Gastrocnemius medialis (tissue), 4 donors: ENCODE measurements around the gene TLDC2. TPM values are rescaled to one million over a fixed set of nuclear protein-coding genes. Genes with fewer than 3 reads are reported as not detected.
"Not testable (repeated sequence)": the region's sequence is repeated elsewhere in the genome, so short reads cannot be mapped to it uniquely, and the experiment has no call there.

Experiments used
- ATAC-seq, 2 donors: fragments of 150-250 bp; one replicate each; pipeline ENCODE4 v1.9.1; 2016
- DNase-seq, 2 donors: peaks; one replicate each; pipeline ENCODE4 v3.0.0-alpha.2; 2019
- H3K27ac ChIP-seq, 4 donors: fragments of 200-600 bp; sonication (generic); 1 replicate in 1 of 4; 2 replicates in 3 of 4; pipeline ENCODE4 v1.5.1; 2016 to 2018; ENCODE audit warnings: mild to moderate bottlenecking in 2 of 4, moderate library complexity in 1 of 4
- H3K27me3 ChIP-seq, 3 donors: fragments of 200-600 bp; sonication (generic) in 2 of 3; 1 replicate in 1 of 3; 2 replicates in 2 of 3; pipeline versions ENCODE4 v1.5.1 to v1.6.0; 2016 to 2019; ENCODE audit warnings: mild to moderate bottlenecking in 1 of 3, moderate library complexity in 1 of 3
- H3K36me3 ChIP-seq, 2 donors: fragments of 200-600 bp; sonication (generic) in 1 of 2; one replicate each; pipeline ENCODE4 v1.5.1; 2017 to 2018
- H3K4me1 ChIP-seq, 2 donors: fragments of 200-600 bp; sonication (generic) in 1 of 2; one replicate each; pipeline ENCODE4 v1.5.1; 2016 to 2017; ENCODE audit warnings: mild to moderate bottlenecking in 2 of 2
- H3K4me3 ChIP-seq, 4 donors: fragments of 200-600 bp; sonication (generic) in 3 of 4; 1 replicate in 1 of 4; 2 replicates in 3 of 4; pipeline ENCODE4 v1.5.1; 2016 to 2019; ENCODE audit warnings: mild to moderate bottlenecking in 2 of 4
- H3K9me3 ChIP-seq, 3 donors: fragments of 200-600 bp; sonication (generic) in 2 of 3; 1 replicate in 1 of 3; 2 replicates in 2 of 3; pipeline ENCODE4 v1.5.1; 2016 to 2019
- CTCF ChIP-seq, 5 experiments: fragments of 450-650 bp in 3 of 5; fragments of 200-600 bp in 2 of 5; sonication (generic) in 2 of 5; IDR thresholded peaks in 4 of 5; conservative IDR thresholded peaks in 1 of 5; 1 replicate in 4 of 5; 2 replicates in 1 of 5; pipeline ENCODE4 v1.5.1; 2016 to 2019; ENCODE audit warnings: antibody characterized with exemption in 5 of 5, mild to moderate bottlenecking in 3 of 5, moderate library complexity in 3 of 5
- POLR2A ChIP-seq, 2 donors: fragments of 450-650 bp; IDR thresholded peaks; one replicate each; pipeline ENCODE4 v1.6.1; 2017; ENCODE audit warnings: antibody characterized with exemption in 2 of 2, mild to moderate bottlenecking in 2 of 2, moderate library complexity in 2 of 2
- in situ Hi-C, 4 donors: fragments of 200-750 bp; cut with MboI; loops; one replicate each; pipeline versions ENCODE4 v1.15.0 to v1.8.0; 2017; ENCODE audit warnings: low sequenced_read_pairs in 4 of 4
- intact Hi-C: fragments of 100-400 bp; cut with DNase I; formaldehyde crosslinking; loops from one replicate; pipeline ENCODE4 v1.15.1; 2023; ENCODE audit warnings: low total_unique reads
- total RNA-seq, 4 donors: library from RNA; depleted of rRNA; stranded (reverse); fragments of >200 nt; gene quantifications; one replicate each; pipeline versions ENCODE4 v1.1.0 to v1.2.3, GENCODE V29; 2016

Gene TLDC2
- total RNA-seq, 4 donors from 2014 or later = not detected

DNA sequence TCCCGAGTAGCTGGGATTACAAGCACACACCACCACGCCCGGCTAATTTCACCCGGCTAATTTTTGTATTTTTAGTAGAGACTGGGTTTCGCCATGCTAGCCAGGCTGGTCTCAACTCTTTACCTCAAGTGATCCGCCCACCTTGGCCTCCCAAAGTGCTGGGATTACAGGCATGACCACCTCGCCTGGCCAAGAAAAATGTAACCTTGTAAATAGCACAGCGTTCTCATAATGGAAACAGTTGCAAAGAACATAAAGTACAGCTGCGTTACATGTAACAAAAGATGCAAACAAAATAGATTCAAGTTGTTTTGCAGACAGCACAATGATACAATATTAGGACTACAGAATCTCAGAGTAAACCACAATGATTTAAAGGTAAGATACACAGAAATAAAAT, 14.6 kb downstream of the TLDC2 start:
- DNase-seq (no peak), ATAC-seq (no peak)
- Histone ChIP-seq H3K9me3 (no peaks in the 10 kb centered on the region), H3K27ac (no peak overlapping the region), H3K4me1 (peaks cover 0 to 5% of the 10 kb centered on the region in 2 donors), H3K36me3 (peaks cover 0 to 43% of the 10 kb centered on the region in 2 donors), H3K27me3 (no peaks in the 10 kb centered on the region), H3K4me3 (no peak overlapping the region)
- in situ Hi-C loops = no loop called here
- intact Hi-C loops = no loop called here
- TF ChIP-seq POLR2A (IDR thresholded peaks at IDR 0.05) = no peak
- no peak for TF ChIP-seq CTCF (IDR thresholded peaks at IDR 0.05 in 4 of 5, conservative IDR thresholded peaks at IDR 0.05 in 1 of 5)

DNA sequence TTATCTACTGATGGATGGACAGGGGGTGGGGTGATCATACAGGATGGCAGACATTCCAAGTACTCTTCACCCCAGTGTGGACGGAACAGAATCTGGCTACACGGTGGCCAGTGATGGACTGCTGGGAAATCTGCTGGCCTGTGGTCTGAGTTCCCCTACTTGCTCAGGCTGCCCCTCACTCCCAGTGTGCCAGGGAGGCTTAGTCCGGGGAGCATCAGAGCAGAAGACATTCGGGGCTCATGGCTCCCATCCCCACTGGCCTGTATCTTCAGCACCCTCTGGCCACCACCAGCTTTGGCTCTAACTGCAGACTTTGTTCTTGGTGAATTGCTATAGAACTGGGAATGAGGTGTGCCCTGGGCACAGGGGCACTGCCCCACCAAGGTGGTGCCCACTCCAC, 15.3 kb downstream of the TLDC2 start:
- no peak overlapping the region for H3K27ac ChIP-seq
- no peaks in the 10 kb centered on the region for H3K27me3 ChIP-seq
- intact Hi-C loops (no loop called here), in situ Hi-C loops (no loop called here)
- no peaks in the 10 kb centered on the region for H3K9me3 ChIP-seq
- DNase-seq (no peak), ATAC-seq (no peak)
- no peak for TF ChIP-seq POLR2A (IDR thresholded peaks at IDR 0.05)
- no peak for TF ChIP-seq CTCF (IDR thresholded peaks at IDR 0.05 in 4 of 5, conservative IDR thresholded peaks at IDR 0.05 in 1 of 5)
- peaks cover 0 to 5% of the 10 kb centered on the region in 2 donors for H3K4me1 ChIP-seq
- no peak overlapping the region for H3K4me3 ChIP-seq
- peaks cover 0 to 50% of the 10 kb centered on the region in 2 donors for H3K36me3 ChIP-seq

DNA sequence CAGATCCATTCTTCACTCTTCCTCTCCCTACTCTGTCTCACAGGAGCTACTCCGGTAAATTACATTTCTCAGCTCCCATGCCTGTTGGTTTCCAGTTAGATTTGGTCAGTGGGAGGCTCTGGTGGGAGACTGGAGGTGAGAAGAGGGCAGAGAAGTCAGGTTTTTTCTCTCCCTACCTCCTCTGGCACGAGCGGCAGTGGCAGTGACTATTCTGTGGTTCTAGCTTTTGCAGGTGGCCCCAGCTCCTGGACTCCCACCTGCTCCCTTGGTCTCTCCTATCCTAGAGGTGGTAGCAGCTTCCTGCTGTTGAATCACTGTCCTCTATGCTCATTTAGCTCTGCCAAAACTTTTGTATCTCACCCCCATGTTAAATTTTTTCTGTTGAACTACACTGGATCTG, 17.9 kb downstream of the TLDC2 start:
- no peak for ATAC-seq
- no peak for DNase-seq
- H3K4me3 ChIP-seq = no peak overlapping the region
- in situ Hi-C loops = no loop called here
- TF ChIP-seq POLR2A (IDR thresholded peaks at IDR 0.05) = no peak
- TF ChIP-seq CTCF (IDR thresholded peaks at IDR 0.05 in 4 of 5, conservative IDR thresholded peaks at IDR 0.05 in 1 of 5) = no peak
- no peaks in the 10 kb centered on the region for H3K27me3 ChIP-seq
- no peaks in the 10 kb centered on the region for H3K4me1 ChIP-seq
- no peak overlapping the region for H3K27ac ChIP-seq
- peaks cover 0 to 70% of the 10 kb centered on the region in 2 donors for H3K36me3 ChIP-seq
- intact Hi-C loops = no loop called here
- H3K9me3 ChIP-seq = no peaks in the 10 kb centered on the region

- intact Hi-C loops (no loop called here), in situ Hi-C loops (no loop called here)
- TF ChIP-seq CTCF (IDR thresholded peaks at IDR 0.05 in 4 of 5, conservative IDR thresholded peaks at IDR 0.05 in 1 of 5) (no peak), POLR2A (IDR thresholded peaks at IDR 0.05) (no peak)
- H3K27ac ChIP-seq = no peak overlapping the region
- H3K9me3 ChIP-seq = no peaks in the 10 kb centered on the region
- ATAC-seq (no peak), DNase-seq (no peak)
- no peaks in the 10 kb centered on the region for H3K27me3 ChIP-seq
- H3K4me3 ChIP-seq = no peak overlapping the region
- H3K36me3 ChIP-seq = peaks cover 0 to 78% of the 10 kb centered on the region in 2 donors
- H3K4me1 ChIP-seq = no peaks in the 10 kb centered on the region
Observed at GRCh38 chr20:36895036-36895435, 19.1 kb downstream of the TLDC2 start.

- Histone ChIP-seq H3K9me3 (no peaks in the 10 kb centered on the region), H3K4me1 (no peaks in the 10 kb centered on the region), H3K27ac (no peak overlapping the region), H3K36me3 (peaks cover 0 to 64% of the 10 kb centered on the region in 2 donors), H3K4me3 (no peak overlapping the region), H3K27me3 (no peaks in the 10 kb centered on the region)
- ATAC-seq (no peak), DNase-seq (no peak)
- intact Hi-C loops = no loop called here
- TF ChIP-seq CTCF (IDR thresholded peaks at IDR 0.05 in 4 of 5, conservative IDR thresholded peaks at IDR 0.05 in 1 of 5) = no peak
- no peak for TF ChIP-seq POLR2A (IDR thresholded peaks at IDR 0.05)
- in situ Hi-C loops = no loop called here
Observed at GRCh38 chr20:36904690-36905089, 28.8 kb downstream of the TLDC2 start.

DNA sequence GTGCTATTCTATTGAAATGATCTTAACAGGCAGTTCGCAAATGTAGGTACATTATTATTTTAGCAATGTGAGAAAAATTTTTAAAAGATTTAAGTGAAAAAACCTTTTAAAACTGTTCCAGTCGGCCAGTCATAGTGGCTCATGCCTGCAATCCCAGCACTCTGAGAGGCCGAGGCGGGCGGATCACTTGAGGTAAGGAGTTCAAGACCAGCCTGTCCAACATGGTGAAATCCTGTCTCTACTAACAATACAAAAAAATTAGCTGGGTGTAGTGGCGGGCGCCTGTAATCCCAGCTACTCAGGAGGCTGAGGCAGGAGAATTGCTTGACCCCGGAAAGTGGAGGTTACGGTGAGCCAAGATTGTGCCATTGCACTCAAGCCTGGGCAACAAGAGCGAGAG, 29.6 kb downstream of the TLDC2 start:
- in situ Hi-C loops, DNase-seq, H3K9me3 ChIP-seq, H3K4me3 ChIP-seq, H3K27me3 ChIP-seq, H3K27ac ChIP-seq, ATAC-seq, intact Hi-C loops, H3K4me1 ChIP-seq: not testable (repeated sequence)
- H3K36me3 ChIP-seq = peaks cover 0 to 69% of the 10 kb centered on the region in 2 donors

GRCh38 chr20:36906086-36906485, 30.1 kb downstream of the TLDC2 start:
- in situ Hi-C loops, H3K9me3 ChIP-seq, intact Hi-C loops, H3K4me3 ChIP-seq, H3K4me1 ChIP-seq, ATAC-seq, DNase-seq, H3K27me3 ChIP-seq, H3K27ac ChIP-seq: not testable (repeated sequence)
- peaks cover 0 to 69% of the 10 kb centered on the region in 2 donors for H3K36me3 ChIP-seq
